ENCODE results near the gene RNF212B. TPM values are rescaled to one million over a fixed set of nuclear protein-coding genes. Genes with fewer than 3 reads are reported as not detected.
A peak's percentile ranks its signal among the peaks of the same experiment; 100 is the strongest.

The RNF212B gene
- total and polyA plus RNA-seq, 2 of the 13 experiments (the other 11 are each of a cell fraction or from before 2014, with no cell fraction given) = 0.05 TPM; not detected in 1

GRCh38 chr14:23320584-23321571 lies 83.1 kb downstream of the RNF212B start, which contains the start of gene PABPN1 (continued):
- TF ChIP-seq ZNF441 (CRISPR knock-in tag; IDR thresholded peaks at IDR 0.05; ENCODE audit: borderline replicate concordance) = peak; percentile 94
- TF ChIP-seq, protein P1, sequence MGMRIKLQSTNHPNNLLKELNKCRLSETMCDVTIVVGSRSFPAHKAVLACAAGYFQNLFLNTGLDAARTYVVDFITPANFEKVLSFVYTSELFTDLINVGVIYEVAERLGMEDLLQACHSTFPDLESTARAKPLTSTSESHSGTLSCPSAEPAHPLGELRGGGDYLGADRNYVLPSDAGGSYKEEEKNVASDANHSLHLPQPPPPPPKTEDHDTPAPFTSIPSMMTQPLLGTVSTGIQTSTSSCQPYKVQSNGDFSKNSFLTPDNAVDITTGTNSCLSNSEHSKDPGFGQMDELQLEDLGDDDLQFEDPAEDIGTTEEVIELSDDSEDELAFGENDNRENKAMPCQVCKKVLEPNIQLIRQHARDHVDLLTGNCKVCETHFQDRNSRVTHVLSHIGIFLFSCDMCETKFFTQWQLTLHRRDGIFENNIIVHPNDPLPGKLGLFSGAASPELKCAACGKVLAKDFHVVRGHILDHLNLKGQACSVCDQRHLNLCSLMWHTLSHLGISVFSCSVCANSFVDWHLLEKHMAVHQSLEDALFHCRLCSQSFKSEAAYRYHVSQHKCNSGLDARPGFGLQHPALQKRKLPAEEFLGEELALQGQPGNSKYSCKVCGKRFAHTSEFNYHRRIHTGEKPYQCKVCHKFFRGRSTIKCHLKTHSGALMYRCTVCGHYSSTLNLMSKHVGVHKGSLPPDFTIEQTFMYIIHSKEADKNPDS (CRISPR knock-in tag; IDR thresholded peaks at IDR 0.05) = no peak; the same call in 1 of the 2 replicates
- peak; percentile 100 for TF ChIP-seq KAT8 (CRISPR knock-in tag; IDR thresholded peaks at IDR 0.05)
- TF ChIP-seq, protein P2, sequence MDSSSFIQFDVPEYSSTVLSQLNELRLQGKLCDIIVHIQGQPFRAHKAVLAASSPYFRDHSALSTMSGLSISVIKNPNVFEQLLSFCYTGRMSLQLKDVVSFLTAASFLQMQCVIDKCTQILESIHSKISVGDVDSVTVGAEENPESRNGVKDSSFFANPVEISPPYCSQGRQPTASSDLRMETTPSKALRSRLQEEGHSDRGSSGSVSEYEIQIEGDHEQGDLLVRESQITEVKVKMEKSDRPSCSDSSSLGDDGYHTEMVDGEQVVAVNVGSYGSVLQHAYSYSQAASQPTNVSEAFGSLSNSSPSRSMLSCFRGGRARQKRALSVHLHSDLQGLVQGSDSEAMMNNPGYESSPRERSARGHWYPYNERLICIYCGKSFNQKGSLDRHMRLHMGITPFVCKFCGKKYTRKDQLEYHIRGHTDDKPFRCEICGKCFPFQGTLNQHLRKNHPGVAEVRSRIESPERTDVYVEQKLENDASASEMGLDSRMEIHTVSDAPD (CRISPR knock-in tag; IDR thresholded peaks at IDR 0.05) = peak; percentile 85; the same call in 1 of the 2 replicates
- peak; percentile 96 for TF ChIP-seq ZHX2 (IDR thresholded peaks at IDR 0.05; ENCODE audit: low read depth)
- peak; percentile 32; the same call in 1 of the 2 replicates for TF ChIP-seq ZHX2 (CRISPR knock-in tag; IDR thresholded peaks at IDR 0.05; ENCODE audit: borderline replicate concordance)
- no peak for TF ChIP-seq TERF1 (CRISPR knock-in tag; IDR thresholded peaks at IDR 0.05)
- TF ChIP-seq ZNF432 (CRISPR knock-in tag; IDR thresholded peaks at IDR 0.05; ENCODE audit: borderline replicate concordance) = no peak
- no peak for TF ChIP-seq DZIP1 (CRISPR knock-in tag; IDR thresholded peaks at IDR 0.05)
- TF ChIP-seq ZNF616 (CRISPR knock-in tag; IDR thresholded peaks at IDR 0.05; ENCODE audit: low read depth) = peak; percentile 69; the same call in 1 of the 2 replicates
- TF ChIP-seq SNAI1 (CRISPR knock-in tag; IDR thresholded peaks at IDR 0.05; ENCODE audit: borderline replicate concordance) = 0 out of 2 replicates have a peak, but pooled peaks have one; percentile 25
- TF ChIP-seq HMGA1 (CRISPR knock-in tag; conservative IDR thresholded peaks at IDR 0.05) = no peak

Measured in HepG2 (cell line).